HG03558 (cell line): ENCODE measurements around the gene CSKMT.
"Not testable (repeated sequence)": the region's sequence is repeated elsewhere in the genome, so short reads cannot be mapped to it uniquely, and the experiment has no call there.

Source experiments
- ATAC-seq: cut with Tn5 transposase; IDR thresholded peaks from one replicate; pipeline ENCODE4 v1.9.1; 2021; ENCODE audit warnings: moderate number of reproducible peaks; ENCODE audit not compliant: unreplicated experiment; ENCODE audit errors: extremely low read depth

Gene CSKMT

GRCh38 chr11:62665075-62665598, at the start of gene CSKMT, which contains the start of gene C11orf98:
CSKMT (plus strand) TSS chr11:62665312; CDS start chr11:62665880, 568 bp downstream.
C11orf98 (minus strand) TSS chr11:62665210; CDS start chr11:62665169, 41 bp downstream.
- peak; percentile 62 for ATAC-seq

GRCh38 chr11:62615521-62615920, 49.6 kb upstream of the CSKMT start:
- ATAC-seq = no peak

- ATAC-seq = not testable (repeated sequence)
Measured at GRCh38 chr11:62616957-62617356, 48.2 kb upstream of the CSKMT start.

- ATAC-seq = no peak
Measured at GRCh38 chr11:62621027-62621566, 44.0 kb upstream of the CSKMT start.

- peak; percentile 79 for ATAC-seq
Measured at GRCh38 chr11:62621567-62622470, 43.3 kb upstream of the CSKMT start, which contains the start of gene B3GAT3. B3GAT3 (minus strand) TSS chr11:62621986; CDS start chr11:62621947, 39 bp downstream.

- ATAC-seq = no peak
Measured at GRCh38 chr11:62622476-62623089, 42.5 kb upstream of the CSKMT start.

- no peak for ATAC-seq
Measured at GRCh38 chr11:62627713-62628112, 37.4 kb upstream of the CSKMT start.

- no peak for ATAC-seq
Measured at GRCh38 chr11:62632492-62632891, 32.6 kb upstream of the CSKMT start.

- no peak for ATAC-seq
Measured at GRCh38 chr11:62644220-62644619, 20.9 kb upstream of the CSKMT start.

- ATAC-seq = no peak
Measured at GRCh38 chr11:62645671-62645945, 19.5 kb upstream of the CSKMT start.

- ATAC-seq = peak; percentile 84
Measured at GRCh38 chr11:62645946-62646824, 18.9 kb upstream of the CSKMT start, which contains the start of gene GANAB. GANAB (minus strand) TSS chr11:62646613; CDS start chr11:62646599, 14 bp downstream.

GRCh38 chr11:62646825-62647608, 18.1 kb upstream of the CSKMT start:
- ATAC-seq = no peak

- no peak for ATAC-seq
Measured at GRCh38 chr11:62647609-62648005, 17.5 kb upstream of the CSKMT start.

GRCh38 chr11:62648185-62648966, 16.7 kb upstream of the CSKMT start:
- ATAC-seq = no peak

- no peak for ATAC-seq
Measured at GRCh38 chr11:62648967-62649364, 16.1 kb upstream of the CSKMT start.

- no peak for ATAC-seq
Measured at GRCh38 chr11:62649486-62649885, 15.6 kb upstream of the CSKMT start.

GRCh38 chr11:62650283-62650682, 14.8 kb upstream of the CSKMT start:
- not testable (repeated sequence) for ATAC-seq
